GM21737 (cell line): ENCODE measurements around the gene BTBD9.
A peak's percentile ranks its signal among the peaks of the same experiment; 100 is the strongest.

Experiments
- ATAC-seq: cut with Tn5 transposase; IDR thresholded peaks from one replicate; pipeline ENCODE4 v1.9.1; 2021; ENCODE audit warnings: mild to moderate bottlenecking, moderate library complexity; ENCODE audit not compliant: unreplicated experiment

BTBD9 gene

GRCh38 chr6:38307740-38308139 lies 332.0 kb downstream of the BTBD9 start:
- peak; percentile 72 for ATAC-seq

- ATAC-seq, result peak; percentile 43
Observed at GRCh38 chr6:38306931-38307330, 332.8 kb downstream of the BTBD9 start.

- ATAC-seq, result peak; percentile 62
Observed at GRCh38 chr6:38305995-38306681, 333.6 kb downstream of the BTBD9 start.

- ATAC-seq, result no peak
Observed at GRCh38 chr6:38302838-38303237, 336.9 kb downstream of the BTBD9 start.

- ATAC-seq, result no peak
Observed at GRCh38 chr6:38302081-38302480, 337.6 kb downstream of the BTBD9 start.

GRCh38 chr6:38290133-38290799 lies 349.5 kb downstream of the BTBD9 start:
- ATAC-seq, result no peak

GRCh38 chr6:38287487-38287886 lies 352.2 kb downstream of the BTBD9 start:
- no peak for ATAC-seq

GRCh38 chr6:38284802-38285394 lies 354.8 kb downstream of the BTBD9 start:
- ATAC-seq, result no peak

- ATAC-seq, result no peak
Observed at GRCh38 chr6:38283734-38284362, 355.9 kb downstream of the BTBD9 start.

- ATAC-seq, result no peak
Observed at GRCh38 chr6:38282911-38283310, 356.8 kb downstream of the BTBD9 start.

- ATAC-seq, result no peak
Observed at GRCh38 chr6:38281126-38281525, 358.6 kb downstream of the BTBD9 start.

GRCh38 chr6:38279963-38280588 lies 359.7 kb downstream of the BTBD9 start:
- ATAC-seq, result no peak

- ATAC-seq, result no peak
Observed at GRCh38 chr6:38279423-38279822, 360.3 kb downstream of the BTBD9 start.

- no peak for ATAC-seq
Observed at GRCh38 chr6:38273325-38273724, 366.4 kb downstream of the BTBD9 start.

GRCh38 chr6:38272222-38272621 lies 367.5 kb downstream of the BTBD9 start:
- no peak for ATAC-seq

- ATAC-seq, result no peak
Observed at GRCh38 chr6:38271081-38271480, 368.6 kb downstream of the BTBD9 start.

- ATAC-seq, result no peak
Observed at GRCh38 chr6:38270367-38270766, 369.4 kb downstream of the BTBD9 start.

GRCh38 chr6:38269461-38270172 lies 370.1 kb downstream of the BTBD9 start:
- ATAC-seq, result no peak

- no peak for ATAC-seq
Observed at GRCh38 chr6:38268342-38268741, 371.4 kb downstream of the BTBD9 start.

- ATAC-seq, result no peak
Observed at GRCh38 chr6:38266921-38267354, 372.8 kb downstream of the BTBD9 start.

GRCh38 chr6:38264605-38265004 lies 375.1 kb downstream of the BTBD9 start:
- ATAC-seq, result no peak
